ENCODE data around the gene CEP128.

DNA sequence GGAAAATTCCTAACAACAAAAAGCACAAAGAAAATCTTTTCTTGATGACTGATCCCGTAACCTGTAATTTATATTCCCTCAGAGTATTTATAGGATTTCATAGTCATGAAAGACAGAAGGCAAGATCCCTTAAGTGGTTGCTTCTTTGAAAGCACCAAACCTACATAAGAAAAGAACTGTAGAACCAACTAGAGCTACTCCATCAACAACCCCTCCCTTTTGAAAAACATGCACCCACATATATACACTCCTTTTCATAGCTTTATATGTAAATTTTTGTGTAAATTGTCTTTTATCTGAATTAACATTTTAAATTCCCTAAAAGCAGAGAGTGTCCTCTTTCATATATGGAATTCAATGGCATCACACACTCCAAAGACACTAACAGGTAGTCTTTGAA is 215.3 kb downstream of the CEP128 start:
- TF ChIP-seq, protein P1, sequence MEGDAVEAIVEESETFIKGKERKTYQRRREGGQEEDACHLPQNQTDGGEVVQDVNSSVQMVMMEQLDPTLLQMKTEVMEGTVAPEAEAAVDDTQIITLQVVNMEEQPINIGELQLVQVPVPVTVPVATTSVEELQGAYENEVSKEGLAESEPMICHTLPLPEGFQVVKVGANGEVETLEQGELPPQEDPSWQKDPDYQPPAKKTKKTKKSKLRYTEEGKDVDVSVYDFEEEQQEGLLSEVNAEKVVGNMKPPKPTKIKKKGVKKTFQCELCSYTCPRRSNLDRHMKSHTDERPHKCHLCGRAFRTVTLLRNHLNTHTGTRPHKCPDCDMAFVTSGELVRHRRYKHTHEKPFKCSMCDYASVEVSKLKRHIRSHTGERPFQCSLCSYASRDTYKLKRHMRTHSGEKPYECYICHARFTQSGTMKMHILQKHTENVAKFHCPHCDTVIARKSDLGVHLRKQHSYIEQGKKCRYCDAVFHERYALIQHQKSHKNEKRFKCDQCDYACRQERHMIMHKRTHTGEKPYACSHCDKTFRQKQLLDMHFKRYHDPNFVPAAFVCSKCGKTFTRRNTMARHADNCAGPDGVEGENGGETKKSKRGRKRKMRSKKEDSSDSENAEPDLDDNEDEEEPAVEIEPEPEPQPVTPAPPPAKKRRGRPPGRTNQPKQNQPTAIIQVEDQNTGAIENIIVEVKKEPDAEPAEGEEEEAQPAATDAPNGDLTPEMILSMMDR (IDR thresholded peaks at IDR 0.05) = no peak
- TF ChIP-seq EP300 (IDR thresholded peaks at IDR 0.05) (no peak), POLR2AphosphoS5 (IDR thresholded peaks at IDR 0.05) (no peak)
